Parathyroid adenoma (tissue), 2 donors: Measurements from ENCODE around the gene DOCK4.

ENCODE experiments used
- H2AFZ ChIP-seq: fragments of 300-600 bp; sonication (generic); one replicate; pipeline ENCODE4 v1.7.0; 2017; ENCODE audit warnings: antibody characterized with exemption, mild to moderate bottlenecking
- H3K27ac ChIP-seq: fragments of 300-600 bp; sonication (generic); one replicate; pipeline ENCODE4 v1.7.0; 2017
- H3K27me3 ChIP-seq: fragments of 300-600 bp; sonication (generic); one replicate; pipeline ENCODE4 v1.7.0; 2017; ENCODE audit warnings: low read length; ENCODE audit not compliant: control insufficient read depth, insufficient read depth
- H3K36me3 ChIP-seq: fragments of 300-600 bp; sonication (generic); one replicate; pipeline ENCODE4 v1.7.0; 2017; ENCODE audit warnings: low read length; ENCODE audit not compliant: control insufficient read depth, insufficient read depth
- H3K4me1 ChIP-seq: fragments of 300-600 bp; sonication (generic); one replicate; pipeline ENCODE4 v1.7.0; 2017; ENCODE audit warnings: control low read depth
- H3K4me2 ChIP-seq: fragments of 300-600 bp; sonication (generic); one replicate; pipeline ENCODE4 v1.7.0; 2017; ENCODE audit warnings: low read length
- H3K4me3 ChIP-seq: fragments of 300-600 bp; sonication (generic); one replicate; pipeline ENCODE4 v1.7.0; 2017; ENCODE audit warnings: low read depth, low read length
- H3K79me2 ChIP-seq: fragments of 300-600 bp; sonication (generic); one replicate; pipeline ENCODE4 v1.7.0; 2017; ENCODE audit warnings: control low read depth
- H3K9ac ChIP-seq: fragments of 300-600 bp; sonication (generic); one replicate; pipeline ENCODE4 v1.7.0; 2017; ENCODE audit warnings: mild to moderate bottlenecking
- H3K9me3 ChIP-seq: fragments of 300-600 bp; sonication (generic); one replicate; pipeline ENCODE4 v1.7.0; 2017; ENCODE audit warnings: low read length; ENCODE audit not compliant: control insufficient read depth
- TF ChIP-seq, protein P1 (sequence below): fragments of 300-600 bp; sonication (generic); IDR thresholded peaks from one replicate; pipeline ENCODE4 v1.7.0; 2017; ENCODE audit warnings: antibody characterized with exemption, mild to moderate bottlenecking
- donor health status: primary hyperparathyroidism.

The DOCK4 gene

DNA sequence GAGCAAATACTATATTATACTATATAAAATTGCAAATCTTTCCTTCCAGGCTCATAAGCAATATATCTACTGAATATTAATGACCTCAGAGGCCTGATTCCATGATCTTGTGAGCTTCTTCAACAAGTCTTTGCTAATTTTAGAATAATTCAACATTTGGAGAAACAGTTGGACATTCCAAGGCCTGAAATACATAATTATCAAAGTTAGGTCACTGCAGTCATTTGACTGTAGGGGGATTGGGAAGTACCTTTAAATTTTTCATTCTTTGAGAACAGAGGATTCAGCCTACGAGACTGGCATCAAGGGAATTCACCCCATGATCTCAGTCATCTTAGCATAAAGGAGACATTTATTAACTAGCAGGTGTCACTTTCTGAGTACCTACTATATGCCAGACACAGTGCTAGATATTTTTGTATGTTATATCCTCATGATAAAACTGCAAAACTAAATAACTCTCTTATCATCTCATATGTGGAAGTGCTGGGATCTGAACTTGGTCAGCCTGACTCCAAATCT lies 85.4 kb downstream of the DOCK4 start:
- TF ChIP-seq, protein P1, sequence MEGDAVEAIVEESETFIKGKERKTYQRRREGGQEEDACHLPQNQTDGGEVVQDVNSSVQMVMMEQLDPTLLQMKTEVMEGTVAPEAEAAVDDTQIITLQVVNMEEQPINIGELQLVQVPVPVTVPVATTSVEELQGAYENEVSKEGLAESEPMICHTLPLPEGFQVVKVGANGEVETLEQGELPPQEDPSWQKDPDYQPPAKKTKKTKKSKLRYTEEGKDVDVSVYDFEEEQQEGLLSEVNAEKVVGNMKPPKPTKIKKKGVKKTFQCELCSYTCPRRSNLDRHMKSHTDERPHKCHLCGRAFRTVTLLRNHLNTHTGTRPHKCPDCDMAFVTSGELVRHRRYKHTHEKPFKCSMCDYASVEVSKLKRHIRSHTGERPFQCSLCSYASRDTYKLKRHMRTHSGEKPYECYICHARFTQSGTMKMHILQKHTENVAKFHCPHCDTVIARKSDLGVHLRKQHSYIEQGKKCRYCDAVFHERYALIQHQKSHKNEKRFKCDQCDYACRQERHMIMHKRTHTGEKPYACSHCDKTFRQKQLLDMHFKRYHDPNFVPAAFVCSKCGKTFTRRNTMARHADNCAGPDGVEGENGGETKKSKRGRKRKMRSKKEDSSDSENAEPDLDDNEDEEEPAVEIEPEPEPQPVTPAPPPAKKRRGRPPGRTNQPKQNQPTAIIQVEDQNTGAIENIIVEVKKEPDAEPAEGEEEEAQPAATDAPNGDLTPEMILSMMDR, result no peak
- Histone ChIP-seq H3K9me3 (no peaks in the 10 kb centered on the region), H3K4me1 (no peaks in the 10 kb centered on the region), H3K36me3 (no peaks in the 10 kb centered on the region), H2AFZ (no peak overlapping the region), H3K27me3 (no peaks in the 10 kb centered on the region), H3K27ac (no peak overlapping the region), H3K79me2 (no peaks in the 10 kb centered on the region), H3K4me2 (no peak overlapping the region), H3K4me3 (no peak overlapping the region), H3K9ac (no peak overlapping the region)

DNA sequence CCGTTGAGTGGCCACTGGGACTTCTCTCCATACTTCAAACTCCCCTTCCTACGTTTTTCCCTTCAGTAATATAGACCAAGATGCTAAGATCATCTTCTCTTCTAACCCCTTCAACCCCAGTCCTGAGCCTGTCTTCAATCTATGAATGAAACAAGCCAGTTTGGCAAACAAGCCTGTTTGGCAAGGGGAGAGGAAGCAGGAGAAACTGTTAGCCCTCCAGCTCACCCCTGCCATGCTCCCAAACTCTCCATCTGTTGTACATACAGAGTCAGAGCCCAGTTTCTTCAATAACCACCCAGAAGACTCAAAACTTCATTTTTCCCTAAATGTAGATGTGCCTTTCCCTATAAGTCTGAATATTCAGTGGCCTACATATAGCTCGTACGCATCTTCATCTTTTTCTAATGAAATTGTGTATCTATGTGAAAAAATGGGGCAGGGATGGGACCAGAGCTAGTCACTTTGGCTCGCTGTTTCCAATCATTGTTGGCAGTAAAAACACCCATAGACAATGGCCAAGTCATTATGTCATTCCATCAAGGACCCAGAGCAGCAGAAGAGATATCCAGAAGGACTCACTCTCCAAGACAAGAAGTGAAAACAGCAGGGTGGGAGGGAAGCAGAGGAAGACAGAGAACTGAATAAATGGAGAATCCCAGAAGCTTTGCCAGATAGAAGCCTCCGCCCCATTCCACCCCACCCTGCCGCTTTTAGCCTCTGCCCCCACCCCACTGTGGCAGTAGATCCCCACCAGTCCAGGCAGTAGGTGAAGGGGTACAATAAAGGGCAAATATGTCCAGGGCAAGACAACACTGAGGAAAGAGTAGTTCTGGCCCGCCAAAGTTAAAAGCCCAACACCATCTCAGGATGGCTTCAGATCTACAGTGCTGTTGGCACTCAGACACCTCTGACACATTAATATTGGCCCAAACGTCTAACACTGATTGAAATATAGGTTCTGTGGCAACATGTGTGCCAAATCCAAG lies 87.3 kb downstream of the DOCK4 start:
- H3K4me1 ChIP-seq, result no peaks in the 10 kb centered on the region
- no peak overlapping the region for H2AFZ ChIP-seq
- H3K9ac ChIP-seq, result no peak overlapping the region
- H3K27ac ChIP-seq, result no peak overlapping the region
- TF ChIP-seq, protein P1, result no peak
- H3K79me2 ChIP-seq, result no peaks in the 10 kb centered on the region
- H3K27me3 ChIP-seq, result no peaks in the 10 kb centered on the region
- no peaks in the 10 kb centered on the region for H3K9me3 ChIP-seq
- no peak overlapping the region for H3K4me3 ChIP-seq
- no peaks in the 10 kb centered on the region for H3K36me3 ChIP-seq
- no peak overlapping the region for H3K4me2 ChIP-seq

DNA sequence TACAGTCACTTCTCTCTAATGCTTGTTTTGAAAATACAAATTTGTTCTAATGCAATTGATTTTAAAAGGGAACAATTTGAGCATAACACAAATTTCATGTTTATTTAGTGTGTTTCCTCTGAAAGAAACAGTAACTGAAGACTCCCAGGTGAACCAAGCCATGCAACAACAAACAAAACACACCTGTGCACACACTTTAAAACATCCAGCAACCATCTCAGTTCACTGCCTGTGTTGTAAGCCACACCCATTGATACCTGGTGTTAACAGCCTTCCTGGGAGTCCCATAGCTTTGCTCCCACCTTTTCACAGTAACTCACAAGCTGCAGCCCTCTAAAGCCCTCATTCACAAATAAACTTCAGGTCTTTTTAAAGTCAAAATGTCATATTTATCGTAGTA lies 89.3 kb downstream of the DOCK4 start:
- Histone ChIP-seq H3K9ac (no peak overlapping the region), H3K36me3 (no peaks in the 10 kb centered on the region), H3K9me3 (no peaks in the 10 kb centered on the region), H3K4me2 (no peak overlapping the region), H2AFZ (no peak overlapping the region), H3K27ac (no peak overlapping the region), H3K79me2 (no peaks in the 10 kb centered on the region), H3K4me3 (no peak overlapping the region), H3K27me3 (no peaks in the 10 kb centered on the region), H3K4me1 (peaks cover 3% of the 10 kb centered on the region)
- TF ChIP-seq, protein P1, result no peak

DNA sequence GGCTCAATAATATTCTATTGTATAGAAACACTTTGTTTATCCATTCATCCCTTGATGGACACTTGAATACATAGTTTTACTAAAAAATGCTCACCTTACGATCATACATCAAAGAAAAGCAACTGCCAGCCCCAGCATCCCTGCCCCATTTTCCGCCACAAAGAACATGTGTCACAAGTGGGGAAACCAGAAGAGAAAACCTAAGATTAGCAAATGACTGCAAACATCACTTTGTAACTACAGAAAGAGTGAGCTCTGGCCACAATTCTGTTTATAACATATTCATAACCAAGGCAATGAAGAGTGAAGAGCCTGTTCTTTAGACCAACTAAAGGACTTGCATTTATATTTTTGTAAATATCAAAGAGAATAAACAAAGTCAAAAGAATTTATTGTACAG lies 89.8 kb downstream of the DOCK4 start:
- no peak overlapping the region for H3K4me2 ChIP-seq
- peaks cover 3% of the 10 kb centered on the region for H3K4me1 ChIP-seq
- no peak overlapping the region for H3K9ac ChIP-seq
- no peaks in the 10 kb centered on the region for H3K9me3 ChIP-seq
- no peak overlapping the region for H3K4me3 ChIP-seq
- TF ChIP-seq, protein P1, result no peak
- H3K27ac ChIP-seq, result no peak overlapping the region
- H3K27me3 ChIP-seq, result no peaks in the 10 kb centered on the region
- no peak overlapping the region for H2AFZ ChIP-seq
- H3K79me2 ChIP-seq, result no peaks in the 10 kb centered on the region
- H3K36me3 ChIP-seq, result no peaks in the 10 kb centered on the region
